PC-9 (cell line): ENCODE results near the gene ADIPOR2.

Source experiments
- EZH2 ChIP-seq: fragments of 200-600 bp; sonication (generic); IDR thresholded peaks from 2 replicates; pipeline ENCODE4 v1.8.0; 2017; ENCODE audit warnings: antibody characterized with exemption, low read depth
- TF ChIP-seq, protein P1 (sequence below): fragments of 200-600 bp; sonication (generic); conservative IDR thresholded peaks from 2 replicates; pipeline ENCODE4 v1.6.1; 2017; ENCODE audit warnings: mixed run types, antibody characterized with exemption, mild to moderate bottlenecking, moderate library complexity

DNA sequence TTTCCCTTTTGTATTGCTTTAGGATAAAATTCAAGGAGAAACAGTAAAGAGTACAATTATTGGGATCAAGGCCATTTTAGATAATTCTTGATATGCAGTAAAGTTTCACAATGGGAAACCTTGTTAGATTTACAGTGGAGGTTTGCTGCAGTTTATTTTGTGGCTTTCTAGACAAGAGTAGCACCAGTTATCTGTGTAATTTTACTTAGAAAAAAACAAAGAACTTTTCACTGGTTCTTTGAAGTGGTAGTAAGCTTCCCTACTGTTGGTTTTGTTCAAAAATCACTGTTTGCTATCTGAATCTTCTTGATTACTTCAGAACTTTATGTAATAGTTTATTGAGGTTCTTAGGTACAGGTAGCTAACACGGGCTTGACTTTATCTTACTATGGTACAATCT, 42.0 kb downstream of the ADIPOR2 start:
- TF ChIP-seq, protein P1, sequence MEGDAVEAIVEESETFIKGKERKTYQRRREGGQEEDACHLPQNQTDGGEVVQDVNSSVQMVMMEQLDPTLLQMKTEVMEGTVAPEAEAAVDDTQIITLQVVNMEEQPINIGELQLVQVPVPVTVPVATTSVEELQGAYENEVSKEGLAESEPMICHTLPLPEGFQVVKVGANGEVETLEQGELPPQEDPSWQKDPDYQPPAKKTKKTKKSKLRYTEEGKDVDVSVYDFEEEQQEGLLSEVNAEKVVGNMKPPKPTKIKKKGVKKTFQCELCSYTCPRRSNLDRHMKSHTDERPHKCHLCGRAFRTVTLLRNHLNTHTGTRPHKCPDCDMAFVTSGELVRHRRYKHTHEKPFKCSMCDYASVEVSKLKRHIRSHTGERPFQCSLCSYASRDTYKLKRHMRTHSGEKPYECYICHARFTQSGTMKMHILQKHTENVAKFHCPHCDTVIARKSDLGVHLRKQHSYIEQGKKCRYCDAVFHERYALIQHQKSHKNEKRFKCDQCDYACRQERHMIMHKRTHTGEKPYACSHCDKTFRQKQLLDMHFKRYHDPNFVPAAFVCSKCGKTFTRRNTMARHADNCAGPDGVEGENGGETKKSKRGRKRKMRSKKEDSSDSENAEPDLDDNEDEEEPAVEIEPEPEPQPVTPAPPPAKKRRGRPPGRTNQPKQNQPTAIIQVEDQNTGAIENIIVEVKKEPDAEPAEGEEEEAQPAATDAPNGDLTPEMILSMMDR: no peak
- TF ChIP-seq EZH2: no peak
